Stimulated activated CD8-positive, alpha-beta memory T cell treated with anti-CD3 and anti-CD28 coated beads, Interleukin-7, amount 100 ng/mL, for 48 hours (primary cell): ENCODE results near the gene TMEM63B.
A peak's percentile ranks its signal among the peaks of the same experiment; 100 is the strongest.
"Not testable (repeated sequence)": the region's sequence is repeated elsewhere in the genome, so short reads cannot be mapped to it uniquely, and the experiment has no call there.

Experiments
- DNase-seq, 2 donors: peaks; one replicate each; pipeline ENCODE4 v3.0.0-alpha.2; 2020; ENCODE audit warnings: low read depth in 1 of 2; ENCODE audit errors: extremely low read depth in 1 of 2

The TMEM63B gene

DNA sequence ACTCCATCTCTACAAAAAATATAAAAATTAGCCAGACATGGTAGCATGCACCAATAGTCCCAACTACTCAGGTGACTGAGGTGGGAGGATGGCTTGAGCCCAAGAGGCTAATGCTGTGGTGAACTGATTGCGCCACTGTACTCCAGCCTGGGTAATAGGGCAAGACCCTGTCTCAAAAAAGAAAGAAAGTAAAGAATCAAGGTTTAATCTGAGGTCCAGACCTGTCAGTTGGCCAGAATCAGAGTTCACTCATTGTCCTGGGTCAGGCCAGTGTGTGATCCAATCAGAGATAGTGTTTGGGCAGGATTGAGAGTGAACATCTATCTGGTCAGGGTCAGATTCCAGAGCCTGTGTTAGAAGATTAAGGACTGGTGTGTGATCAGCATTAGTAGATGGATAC lies 15.5 kb downstream of the TMEM63B start:
- no peak for DNase-seq

DNA sequence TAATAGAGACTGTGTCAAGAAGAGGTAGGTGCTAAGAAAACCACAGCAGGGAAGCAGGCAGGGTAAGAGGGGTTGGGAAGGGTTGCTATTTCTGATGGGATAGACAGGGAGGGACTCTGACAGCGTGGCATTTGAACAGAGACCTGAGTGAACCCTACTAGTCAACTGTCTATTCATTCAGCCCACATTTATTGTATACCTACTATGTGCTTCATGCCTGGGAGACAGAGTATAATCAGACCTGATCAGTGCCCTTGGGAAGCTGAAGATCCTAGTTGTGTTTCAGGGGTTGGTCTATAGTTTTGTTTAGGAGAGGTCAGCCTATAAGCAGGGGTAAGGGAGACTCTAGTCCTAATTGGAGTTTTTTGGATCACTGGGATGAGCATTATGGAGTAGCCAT lies 16.4 kb downstream of the TMEM63B start:
- no peak for DNase-seq

DNA sequence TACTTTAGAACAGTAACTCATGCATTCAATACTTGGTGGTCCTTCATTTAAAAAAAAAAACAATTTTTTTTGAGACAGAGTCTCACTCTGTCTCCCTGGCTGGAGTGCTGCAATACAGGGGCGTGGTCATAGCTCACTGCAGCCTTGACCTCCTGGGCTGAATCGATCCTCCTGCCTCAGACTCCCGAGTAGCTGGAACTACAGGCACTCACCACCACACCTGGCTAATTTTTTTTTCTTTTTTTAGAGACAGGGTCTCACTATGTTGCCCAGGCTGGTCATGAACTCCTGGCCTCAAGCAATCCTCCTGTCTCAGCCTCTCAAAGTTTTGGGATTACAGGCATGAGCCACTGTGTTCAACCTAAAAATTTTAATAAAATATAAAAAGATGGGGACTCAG lies 17.2 kb downstream of the TMEM63B start:
- not testable (repeated sequence) for DNase-seq

DNA sequence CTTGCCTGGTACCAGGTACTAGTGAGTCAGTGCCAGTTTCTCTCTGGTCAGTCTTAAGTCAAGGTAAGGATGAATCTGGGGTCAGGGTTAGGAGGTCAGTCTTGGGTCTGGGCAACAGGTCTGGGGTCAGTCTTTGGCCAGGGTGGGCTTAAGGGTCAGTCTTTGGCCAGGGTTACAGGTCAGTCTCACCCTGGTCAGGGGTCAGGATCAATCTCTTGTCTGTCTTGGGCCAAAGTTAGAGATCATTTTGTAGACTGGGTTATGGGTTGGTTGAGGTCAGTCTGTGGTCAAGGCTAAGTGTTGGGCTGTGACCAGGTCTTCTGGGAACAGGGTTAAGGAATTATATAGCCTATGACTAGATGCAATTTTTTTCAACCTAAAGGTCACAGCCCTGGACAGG lies 18.5 kb downstream of the TMEM63B start:
- DNase-seq, result no peak

DNA sequence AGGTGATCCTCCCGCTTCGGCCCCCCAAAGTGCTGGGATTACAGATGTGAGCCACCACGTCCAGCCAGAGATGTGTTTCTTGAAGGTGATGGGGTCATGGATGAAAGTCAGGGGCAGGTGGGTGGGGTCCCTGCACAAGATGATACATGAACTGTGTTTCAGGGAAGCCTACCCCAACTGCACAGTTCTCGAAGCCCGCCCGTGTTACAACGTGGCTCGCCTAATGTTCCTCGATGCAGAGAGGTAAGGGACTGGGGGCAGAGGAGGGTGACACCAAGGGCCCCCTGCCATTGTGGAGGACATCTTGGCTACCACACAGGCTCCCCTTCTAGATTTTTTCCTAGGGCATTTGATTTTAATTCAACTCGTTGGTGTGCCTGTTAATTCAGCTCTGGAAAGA lies 19.3 kb downstream of the TMEM63B start:
- DNase-seq, result no peak

DNA sequence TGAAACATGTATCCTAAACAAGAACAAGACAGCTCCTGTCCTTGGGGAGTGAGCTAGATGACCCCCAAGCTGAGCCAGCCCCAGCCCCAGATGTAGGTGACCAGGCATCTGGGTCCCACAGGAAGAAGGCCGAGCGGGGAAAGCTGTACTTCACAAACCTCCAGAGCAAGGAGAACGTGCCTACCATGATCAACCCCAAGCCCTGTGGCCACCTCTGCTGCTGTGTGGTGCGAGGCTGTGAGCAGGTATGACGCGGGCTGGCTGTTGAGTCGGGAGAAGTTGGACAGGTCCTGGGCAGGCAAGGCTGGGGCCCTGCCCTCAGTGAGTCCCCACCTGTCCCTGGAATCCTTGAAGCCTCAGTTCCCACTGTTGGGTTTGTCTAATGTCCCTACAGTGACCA lies 19.9 kb downstream of the TMEM63B start:
- no peak for DNase-seq

DNA sequence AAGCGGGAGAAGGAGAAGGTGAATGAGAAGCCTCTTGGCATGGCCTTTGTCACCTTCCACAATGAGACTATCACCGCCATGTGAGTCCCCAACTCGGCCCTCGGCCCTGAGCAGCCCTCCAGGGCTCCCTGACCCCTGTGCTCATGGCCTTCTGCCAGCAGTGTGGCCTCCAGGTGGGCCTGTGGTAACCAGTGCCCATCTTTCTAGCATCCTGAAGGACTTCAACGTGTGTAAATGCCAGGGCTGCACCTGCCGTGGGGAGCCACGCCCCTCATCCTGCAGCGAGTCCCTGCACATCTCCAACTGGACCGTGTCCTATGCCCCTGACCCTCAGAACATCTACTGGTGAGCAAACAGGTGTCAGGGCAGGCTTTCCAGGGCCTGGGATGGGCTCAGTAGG lies 21.0 kb downstream of the TMEM63B start:
- DNase-seq, result no peak

DNA sequence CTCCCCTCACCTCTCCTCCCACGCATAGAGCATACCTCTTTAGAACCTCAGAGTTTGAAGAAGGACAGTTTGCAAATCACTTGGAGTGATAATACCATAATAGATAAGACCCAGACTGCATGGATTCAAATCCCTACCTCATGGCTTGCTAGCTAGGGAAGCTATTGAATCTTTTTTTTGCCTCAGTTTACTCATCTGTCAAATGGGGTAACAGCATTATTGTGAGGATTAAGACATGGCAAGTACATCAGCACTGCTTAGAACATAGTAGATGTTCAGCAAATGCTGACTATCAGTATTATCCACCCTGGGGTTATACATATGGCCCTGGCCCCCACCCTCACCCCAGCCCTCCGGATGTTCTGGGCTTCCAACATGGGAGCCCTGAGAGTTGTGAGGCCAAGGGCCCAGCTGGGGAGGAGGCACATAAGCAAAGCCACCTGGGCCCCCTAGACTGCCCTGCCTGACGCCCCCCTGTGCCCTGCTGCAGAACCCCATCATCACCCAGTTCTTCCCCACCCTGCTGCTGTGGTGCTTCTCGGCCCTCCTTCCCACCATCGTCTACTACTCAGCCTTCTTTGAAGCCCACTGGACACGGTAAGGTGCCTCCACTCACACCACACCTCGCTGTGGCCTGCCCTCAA lies 22.1 kb downstream of the TMEM63B start:
- no peak for DNase-seq

DNA sequence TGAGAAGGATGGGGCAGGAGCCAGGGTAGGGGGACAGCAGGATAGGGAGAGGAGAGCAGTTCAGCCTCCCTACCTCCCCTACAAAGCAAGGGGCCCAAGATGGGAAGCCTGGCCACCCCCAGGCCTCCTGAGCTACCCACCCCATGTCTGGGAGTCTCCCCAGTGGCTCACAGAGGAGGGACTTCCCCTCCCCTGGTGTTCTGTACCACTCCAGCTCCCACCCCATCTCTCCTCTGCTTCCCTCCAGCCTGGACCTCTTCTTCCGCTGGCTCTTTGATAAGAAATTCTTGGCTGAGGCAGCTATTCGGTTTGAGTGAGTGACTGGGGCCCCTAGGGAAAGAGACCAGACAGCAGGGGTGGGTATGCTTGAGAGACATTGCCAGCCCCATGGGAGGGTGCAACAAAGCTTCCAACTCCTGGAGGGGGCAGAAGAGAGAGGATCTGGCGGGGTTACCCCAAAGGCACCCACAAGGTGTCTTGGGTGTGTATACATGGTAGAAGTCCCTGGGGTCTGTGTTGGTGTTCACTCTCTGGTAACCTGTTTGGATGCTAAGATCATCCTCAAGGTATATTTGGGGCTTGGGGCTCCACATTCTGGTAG lies 23.1 kb downstream of the TMEM63B start:
- DNase-seq, result no peak

DNA sequence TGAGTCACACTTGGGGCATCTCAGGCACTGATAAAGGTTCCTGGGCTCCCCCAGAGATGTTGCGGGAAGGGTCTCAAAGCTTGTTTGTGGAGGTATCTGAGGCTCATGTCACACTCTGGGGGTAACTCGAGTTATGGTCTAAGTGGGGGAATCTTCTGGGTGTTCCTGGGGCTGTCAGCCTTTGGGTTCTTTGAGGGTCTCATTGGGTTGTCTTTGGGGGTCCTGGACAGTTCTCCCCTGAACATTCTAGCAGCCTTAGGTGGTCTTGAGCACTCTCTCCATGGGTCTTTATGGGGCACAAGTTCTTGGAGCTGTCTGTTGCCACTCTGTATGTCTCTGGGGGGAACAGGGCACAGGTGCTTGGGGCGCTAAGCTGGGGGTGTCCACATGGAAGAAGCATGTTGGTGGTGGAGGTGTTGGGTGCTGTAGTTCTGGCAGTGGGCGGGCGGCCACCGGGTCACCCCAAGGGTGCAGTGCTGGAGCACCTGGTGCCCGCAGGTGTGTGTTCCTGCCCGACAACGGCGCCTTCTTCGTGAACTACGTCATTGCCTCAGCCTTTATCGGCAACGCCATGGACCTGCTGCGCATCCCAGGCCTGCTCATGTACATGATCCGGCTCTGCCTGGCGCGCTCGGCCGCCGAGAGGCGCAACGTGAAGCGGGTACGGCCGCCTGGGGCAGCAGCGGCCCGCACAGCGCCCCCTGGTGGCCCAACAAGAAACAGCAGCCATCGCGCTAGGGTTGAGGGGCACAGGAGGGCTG lies 24.2 kb downstream of the TMEM63B start:
- peak; percentile 53 to 60 for DNase-seq

DNA sequence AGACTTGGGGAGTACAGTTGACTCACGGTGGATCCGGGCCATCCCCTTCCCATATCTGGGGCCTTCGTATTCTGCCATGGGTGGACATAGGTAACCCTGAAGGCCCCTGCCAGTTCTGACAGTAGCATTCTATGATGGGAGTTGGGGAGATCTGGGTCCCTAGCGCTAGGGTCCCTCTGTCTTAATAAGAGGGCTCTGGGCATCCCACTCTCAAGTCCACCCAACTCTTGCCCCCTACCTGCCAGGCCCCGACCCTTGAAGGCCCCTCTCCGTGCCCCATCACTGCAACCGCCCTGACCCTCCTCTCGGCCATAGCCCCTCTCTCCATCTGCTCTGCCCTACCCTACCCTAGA lies 24.7 kb downstream of the TMEM63B start:
- no peak for DNase-seq

DNA sequence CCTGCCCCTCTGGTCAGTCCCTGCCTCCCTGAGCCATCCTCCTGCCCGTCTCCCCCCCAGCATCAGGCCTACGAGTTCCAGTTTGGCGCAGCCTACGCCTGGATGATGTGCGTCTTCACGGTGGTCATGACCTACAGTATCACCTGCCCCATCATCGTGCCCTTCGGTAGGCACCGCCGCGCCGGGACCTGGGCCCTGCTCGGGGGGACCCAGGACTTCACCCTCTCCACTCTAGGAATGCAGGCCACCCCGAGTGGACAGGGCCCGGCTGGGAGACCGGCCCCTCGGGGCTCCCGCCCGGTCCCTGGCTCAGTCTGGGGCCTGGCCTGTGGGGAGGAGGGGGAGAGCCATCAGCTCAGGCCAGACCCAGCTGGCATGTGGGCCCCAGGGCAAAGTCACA lies 25.2 kb downstream of the TMEM63B start:
- no peak for DNase-seq

DNA sequence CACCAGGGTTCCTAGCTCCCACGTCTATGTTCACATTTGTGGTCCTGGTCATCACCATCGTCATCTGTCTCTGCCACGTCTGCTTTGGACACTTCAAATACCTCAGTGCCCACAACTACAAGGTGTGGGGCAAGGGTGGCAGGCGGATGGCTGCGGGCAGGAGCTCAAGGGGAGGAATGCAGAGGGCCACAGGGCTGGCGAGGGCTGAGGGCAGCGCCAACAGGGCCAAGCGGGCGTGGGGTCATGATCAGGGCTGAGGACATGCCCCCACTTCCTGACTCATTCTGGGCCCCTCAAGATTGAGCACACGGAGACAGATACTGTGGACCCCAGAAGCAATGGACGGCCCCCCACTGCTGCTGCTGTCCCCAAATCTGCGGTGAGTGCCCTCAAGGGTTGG lies 26.7 kb downstream of the TMEM63B start:
- DNase-seq, result no peak

DNA sequence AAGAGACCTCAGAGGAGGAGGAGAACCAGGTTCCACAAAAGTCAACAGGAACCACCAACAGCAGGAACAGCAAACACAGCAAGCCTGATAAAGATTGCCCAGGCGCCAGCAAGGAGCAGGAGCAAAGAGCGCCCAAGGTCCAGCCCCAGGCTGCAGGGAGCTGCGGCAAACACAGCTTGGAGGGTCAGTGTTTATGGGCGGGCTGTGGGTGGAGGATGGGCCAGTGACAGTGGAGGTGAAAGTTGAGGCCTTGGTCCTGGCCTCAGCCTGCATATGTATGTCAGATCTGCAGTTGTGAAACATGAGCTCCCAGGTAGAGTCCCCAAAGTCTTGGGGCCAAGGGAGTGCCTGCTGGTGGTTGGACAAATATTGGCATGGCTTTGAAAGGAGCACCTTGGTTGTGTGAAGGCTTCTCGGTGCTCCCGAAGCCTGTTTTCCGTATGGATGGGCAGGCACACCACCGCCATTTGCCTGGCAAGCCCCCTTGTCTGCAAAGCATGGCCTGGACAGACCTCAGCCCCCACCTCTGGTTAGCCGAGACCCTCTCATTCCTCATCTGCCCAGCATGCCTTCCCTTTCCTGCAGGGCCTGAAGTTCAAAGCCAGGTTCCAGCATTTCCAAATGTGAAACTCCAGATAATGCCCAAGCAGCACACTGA lies 29.3 kb downstream of the TMEM63B start:
- DNase-seq, result no peak

DNA sequence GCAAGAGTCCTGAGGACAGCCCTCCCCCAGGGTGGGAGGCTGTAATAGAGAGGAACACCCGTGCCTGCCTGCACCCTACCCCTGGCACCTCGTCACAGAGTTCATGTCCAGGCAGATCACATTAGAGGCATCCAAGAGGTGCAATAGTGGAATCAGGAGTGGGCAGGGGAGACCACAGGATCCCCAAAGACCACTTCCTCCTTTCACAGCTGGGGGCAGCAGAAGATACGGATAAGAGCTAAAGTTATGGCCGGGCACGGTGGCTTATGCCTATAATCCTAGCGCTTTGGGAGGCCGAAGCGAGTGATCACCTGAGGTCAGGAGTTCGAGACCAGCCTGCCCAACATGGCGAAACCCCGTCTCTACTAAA lies 29.8 kb downstream of the TMEM63B start:
- DNase-seq, result no peak

DNA sequence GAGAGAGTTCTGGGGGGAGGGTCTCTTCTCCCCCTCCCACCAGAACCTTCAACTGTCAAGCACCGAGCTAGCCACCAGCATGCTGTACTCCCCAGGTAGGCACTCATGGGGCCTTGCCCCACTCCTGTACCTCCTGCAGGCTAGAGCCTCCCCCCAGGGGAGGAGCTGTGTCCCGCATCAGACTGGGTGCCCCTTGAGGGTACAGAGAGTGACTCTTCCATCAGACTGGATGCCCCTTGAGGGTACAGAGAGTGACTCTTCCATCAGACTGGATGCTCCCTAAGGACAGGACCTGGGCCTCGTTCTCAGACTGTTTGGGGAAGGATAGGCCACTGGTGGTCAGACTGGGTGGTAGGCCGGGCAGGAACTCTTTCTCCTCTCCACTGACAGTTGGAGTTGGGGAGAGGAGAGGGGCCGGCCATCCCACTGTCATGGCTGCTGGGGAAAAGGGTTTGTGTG lies 31.4 kb downstream of the TMEM63B start, which contains the start of gene CAPN11:
TSS of gene CAPN11 (plus strand) at position 51 of the 459 bp plus-strand sequence. CDS start at position 80, 29 bp downstream.
- no peak for DNase-seq

DNA sequence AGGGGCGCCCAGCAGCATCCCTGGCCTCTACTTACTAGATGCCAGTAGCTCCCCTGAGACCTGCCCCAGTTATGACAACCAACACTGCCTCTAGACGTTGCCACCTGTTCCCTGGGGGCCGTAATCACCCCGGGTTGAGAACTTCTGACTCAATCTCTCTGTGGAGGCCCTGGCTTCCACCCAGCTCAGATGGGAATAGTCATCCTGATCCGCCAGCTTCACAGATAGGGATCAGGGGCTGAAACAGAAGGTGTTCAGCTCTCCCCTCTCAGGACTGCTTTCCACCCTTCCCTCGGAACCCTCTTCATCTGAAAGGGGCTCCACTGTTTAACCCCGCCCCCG lies 34.6 kb downstream of the TMEM63B start:
- DNase-seq, result peak in 1 of 2 donors; percentile 23

DNA sequence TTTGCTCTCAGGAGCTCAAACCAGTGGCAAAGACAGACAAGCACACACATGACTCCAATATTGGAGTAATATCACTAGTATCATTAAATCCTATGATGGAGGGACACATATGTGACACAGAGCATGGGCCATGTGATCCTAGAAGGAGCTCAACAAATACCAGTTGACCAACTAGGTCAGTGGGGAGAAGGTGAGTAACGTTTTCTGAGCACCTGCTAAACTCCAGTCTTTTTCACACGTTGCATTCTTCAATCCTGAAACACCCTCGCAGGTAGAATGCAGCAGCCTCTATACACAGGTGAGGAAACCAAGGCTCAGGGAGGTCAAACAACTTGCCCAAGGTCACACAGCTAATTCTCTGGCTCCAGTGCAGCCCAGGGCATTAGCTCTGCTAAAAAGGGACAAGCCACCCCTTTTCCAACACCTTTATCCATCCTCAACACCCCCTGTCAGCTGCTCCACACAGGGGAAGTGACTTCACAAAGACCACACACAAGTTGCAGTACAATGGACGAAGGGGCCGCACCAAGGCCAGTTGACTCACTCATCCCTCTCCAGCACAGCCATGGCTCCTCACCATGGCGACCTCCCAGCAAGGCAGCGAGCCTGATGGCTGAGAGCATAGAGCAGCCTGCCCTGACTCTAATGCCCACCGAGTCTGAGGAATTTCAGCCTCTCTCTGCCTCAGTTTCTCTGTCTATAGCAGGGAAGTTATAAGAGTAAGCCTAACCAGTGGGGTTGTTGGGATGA lies 35.7 kb downstream of the TMEM63B start:
- DNase-seq, result no peak

DNA sequence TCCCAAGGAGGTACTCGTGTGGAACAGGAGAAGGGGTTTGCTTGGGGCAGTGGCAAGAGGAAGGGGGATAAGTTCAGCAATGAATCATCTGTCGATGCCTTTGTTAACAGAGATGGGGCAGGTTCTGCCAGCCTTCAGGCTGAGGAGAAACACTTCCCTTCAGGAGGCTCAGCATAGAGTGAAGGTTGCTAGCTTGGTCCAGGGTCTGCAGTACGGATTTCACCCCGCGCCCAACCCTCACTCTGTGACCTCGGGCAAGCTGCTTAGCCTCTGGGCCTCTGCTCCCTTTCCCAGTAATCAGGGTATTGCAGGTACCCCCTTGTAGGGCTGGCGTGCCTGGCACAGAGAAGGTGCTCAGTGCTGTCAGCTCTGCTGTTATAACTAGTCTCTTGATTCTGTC lies 38.8 kb downstream of the TMEM63B start:
- no peak for DNase-seq

DNA sequence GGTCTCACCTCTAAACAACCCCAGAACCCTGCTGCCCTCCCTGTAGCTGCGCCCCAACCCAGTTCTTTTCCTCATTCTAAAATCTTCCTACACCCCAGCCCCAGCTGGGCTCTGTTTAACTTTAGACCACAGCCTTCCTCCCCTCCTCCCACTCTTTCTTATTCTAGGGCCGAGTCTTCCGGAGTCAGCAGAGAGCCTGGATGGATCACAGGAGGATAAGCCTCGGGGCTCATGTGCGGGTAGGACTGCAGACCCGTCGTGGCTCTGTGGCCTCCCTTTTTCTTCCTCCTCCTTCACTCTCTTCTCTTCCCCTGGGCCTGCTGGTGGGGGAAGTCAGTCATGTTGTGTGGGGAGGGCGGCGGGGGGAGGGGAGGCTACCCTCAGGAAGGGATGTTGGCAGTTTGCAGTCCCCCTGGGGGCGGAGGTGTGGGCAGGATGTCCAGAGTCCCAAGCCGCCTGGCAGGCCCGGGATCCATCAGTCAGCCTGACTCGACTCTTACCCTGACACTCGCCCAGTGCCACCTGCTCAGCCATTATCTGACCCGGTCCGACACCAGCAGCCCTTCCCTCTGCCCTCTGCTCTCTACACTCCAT lies 39.3 kb downstream of the TMEM63B start:
- no peak for DNase-seq

DNA sequence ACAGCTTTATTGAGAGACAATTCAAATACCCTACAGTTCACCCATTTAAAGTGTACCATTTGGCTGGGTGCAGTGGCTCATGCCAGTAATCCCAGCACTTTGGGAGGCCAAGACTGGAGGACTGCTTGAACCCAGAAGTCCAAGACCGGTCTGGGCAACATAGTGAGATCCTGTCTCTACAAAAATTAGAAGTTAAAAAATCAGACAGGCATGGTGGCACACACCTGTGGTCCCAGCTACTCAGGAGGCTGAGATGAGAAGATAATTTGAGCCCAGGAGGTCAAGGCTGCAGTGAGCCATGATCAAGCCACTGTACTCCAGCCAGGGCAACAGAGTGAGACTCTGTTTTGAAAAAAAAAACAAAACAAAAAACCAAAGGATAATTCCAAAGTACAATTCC lies 40.2 kb downstream of the TMEM63B start:
- DNase-seq, result no peak
